GM12878 (cell line): ENCODE results near the gene USP34. TPM values are rescaled to one million over a fixed set of nuclear protein-coding genes. Genes with fewer than 3 reads are reported as not detected.

Source experiments
- ATAC-seq: fragments of 200-7000 bp; cut with Tn5 transposase; 3 replicates; pipeline ENCODE4 v1.9.1; 2020; ENCODE audit warnings: mild to moderate bottlenecking, moderate library complexity
- BruUV-seq: library from RNA; stranded (reverse); fragments of 400-500 nt; replicated peaks from 2 replicates; lab custom pipeline; 2021; lab: Mats Ljungman, UMichigan
- CTCF ChIA-PET: fragments of 300-600 bp; sonication (Branson Sonifier 250); formaldehyde crosslinking; extraction: SDS; loops from one replicate; lab custom pipeline; 2021; ENCODE audit warnings: inconsistent platforms; lab: Yijun Ruan, JAX
- POLR2A ChIA-PET: fragments of 350-600 bp; formaldehyde crosslinking; extraction: SDS; loops from one replicate; lab custom pipeline; 2021; ENCODE audit warnings: inconsistent platforms; lab: Charles Lee
- RAD21 ChIA-PET: fragments of 300-600 bp; sonication (Branson Sonifier 250); formaldehyde crosslinking; loops from one replicate; lab custom pipeline; 2023; ENCODE audit warnings: antibody characterized with exemption; ENCODE audit not compliant: unreplicated experiment; lab: Charles Lee
- SMC1A ChIA-PET: fragments of 300-600 bp; sonication (Branson Sonifier 250); formaldehyde crosslinking; loops from one replicate; lab custom pipeline; 2023; ENCODE audit not compliant: unreplicated experiment, uncharacterized antibody; lab: Charles Lee
- DNase-seq: peaks from one replicate; pipeline ENCODE4 v3.0.0-alpha.2; 2011; ENCODE audit warnings: low read depth, low spot score
- FAIRE-seq: peaks from 3 replicates; lab custom pipeline; 2011; peaks lifted over from hg19 to GRCh38; lab: Jason Lieb, UNC
- H2AFZ ChIP-seq: 2 replicates; pipeline ENCODE4 v1.6.0; 2011; ENCODE audit warnings: low read depth, low read length, control low read depth; ENCODE audit not compliant: control insufficient read depth
- H3K27ac ChIP-seq: 2 replicates; pipeline ENCODE4 v1.5.1; 2011; ENCODE audit warnings: control low read depth; ENCODE audit not compliant: control insufficient read depth, insufficient read depth
- H3K27me3 ChIP-seq, 2 experiments: replicated peaks in 1 of 2; 2 replicates each; pipeline versions ENCODE4 v1.6.0 to v1.6.1; 2011; ENCODE audit warnings: low read length in 1 of 2; ENCODE audit not compliant: control insufficient read depth in 2 of 2, insufficient read depth in 2 of 2
- H3K36me3 ChIP-seq, 2 experiments: 2 replicates each; pipeline ENCODE4 v1.5.1; 2011; ENCODE audit warnings: low read length in 1 of 2; ENCODE audit not compliant: control insufficient read depth in 2 of 2, insufficient read depth in 2 of 2
- H3K4me1 ChIP-seq: 2 replicates; pipeline ENCODE4 v1.6.1; 2011; ENCODE audit warnings: mild to moderate bottlenecking, low read length, moderate library complexity, mixed read lengths; ENCODE audit not compliant: control insufficient read depth, insufficient read depth
- H3K4me2 ChIP-seq: 2 replicates; pipeline ENCODE4 v1.6.0; 2011; ENCODE audit warnings: control low read depth; ENCODE audit not compliant: control insufficient read depth, insufficient read depth
- H3K4me3 ChIP-seq: fragments of 200-600 bp; sonication (generic); 2 replicates; pipeline ENCODE4 v1.5.1; 2016
- H3K79me2 ChIP-seq: 2 replicates; pipeline ENCODE4 v1.6.0; 2011; ENCODE audit warnings: low read length; ENCODE audit not compliant: control insufficient read depth, insufficient read depth
- H3K9ac ChIP-seq: 2 replicates; pipeline ENCODE4 v1.8.0; 2011; ENCODE audit warnings: low read length, control low read depth, mixed read lengths; ENCODE audit not compliant: control insufficient read depth, insufficient read depth
- H3K9me3 ChIP-seq: replicated peaks from 3 replicates; pipeline ENCODE4 v1.5.1; 2011; ENCODE audit warnings: mild to moderate bottlenecking, low read length; ENCODE audit not compliant: control insufficient read depth, insufficient read depth
- H4K20me1 ChIP-seq: 2 replicates; pipeline ENCODE4 v1.6.0; 2011; ENCODE audit not compliant: control insufficient read depth, insufficient read depth
- BCL11A ChIP-seq: IDR thresholded peaks from 2 replicates; pipeline ENCODE4 v1.6.1; 2011; ENCODE audit warnings: low read depth, low read length
- CREM ChIP-seq: IDR thresholded peaks from 2 replicates; pipeline ENCODE4 v1.6.1; 2014; ENCODE audit warnings: antibody characterized with exemption, low read depth
- RUNX3 ChIP-seq: IDR thresholded peaks from 2 replicates; pipeline ENCODE4 v1.6.1; 2012; ENCODE audit warnings: low read length, inconsistent platforms
- SKIL ChIP-seq: fragments of 450-650 bp; IDR thresholded peaks from 2 replicates; pipeline ENCODE4 v1.6.1; 2017; ENCODE audit warnings: mild to moderate bottlenecking, low read depth, inconsistent platforms; ENCODE audit not compliant: poor library complexity, severe bottlenecking
- TCF12 ChIP-seq: IDR thresholded peaks from 2 replicates; pipeline ENCODE4 v1.6.1; 2011; ENCODE audit warnings: low read depth, mild to moderate bottlenecking, low read length
- WGBS: methylation state at CpG from one replicate; pipeline ENCODE4 v1.1.6; 2016; ENCODE audit warnings: low lambda C conversion rate; ENCODE audit not compliant: insufficient replicate concordance, insufficient coverage; ENCODE audit errors: missing lambda C conversion rate; 5-methylcytosine and 5-hydroxymethylcytosine counted together
- in situ Hi-C: fragments of 300-500 bp; cut with MboI; formaldehyde crosslinking; loops from 9 replicates; pipeline ENCODE4 v1.14.3; 2018; ENCODE audit warnings: mixed read lengths
- intact Hi-C: fragments of 100-400 bp; cut with micrococcal nuclease; formaldehyde crosslinking; loops from one replicate; pipeline ENCODE4 v1.14.2; 2022; ENCODE audit not compliant: unreplicated experiment
- polyA plus RNA-seq, 11 experiments: library from polyadenylated mRNA; depleted of rRNA in 4 of 11; unstranded in 6 of 11; stranded (reverse) in 5 of 11; fragments of >200 nt; fragmentation: Nextera tagmentation in 4 of 11; fragmentation: Illumina TruSeq in 1 of 11; extraction: Ambion mirVana in 4 of 11; extraction: Trizol in 1 of 11; gene quantifications; 1 replicate in 1 of 11; 2 replicates in 10 of 11; pipeline versions ENCODE4 v1.2.1 to v1.2.3, GENCODE V29; 2011 to 2016; ENCODE audit warnings: inconsistent platforms in 2 of 11, missing spikeins in 2 of 11, low read depth in 1 of 11
- total RNA-seq, 4 experiments: library from RNA; depleted of rRNA in 3 of 4; stranded (reverse); fragments of >200 nt in 3 of 4; fragmentation: Illumina TruSeq in 1 of 4; extraction: Trizol in 1 of 4; gene quantifications; 2 replicates each; pipeline versions ENCODE4 v1.2.1 to v1.2.3, GENCODE V29; 2013 to 2021
- TF ChIP-seq, protein P1 (sequence below): fragments of 450-650 bp; IDR thresholded peaks from 2 replicates; pipeline ENCODE4 v1.6.1; 2017; ENCODE audit warnings: mild to moderate bottlenecking
- TF ChIP-seq, protein P2 (sequence below): fragments of 450-650 bp; IDR thresholded peaks from 2 replicates; pipeline ENCODE4 v1.6.1; 2017; ENCODE audit warnings: mild to moderate bottlenecking, moderate library complexity

USP34 gene
- total and polyA plus RNA-seq, 10 of the 15 experiments (the other 5 are each of a cell fraction or from before 2014, with no cell fraction given), result 26.2 to 106 (median 62.1) TPM

GRCh38 chr2:61452392-61452791, 18.5 kb downstream of the USP34 start:
- Histone ChIP-seq H2AFZ (no peak overlapping the region), H3K79me2 (peaks cover 85% of the 10 kb centered on the region), H3K4me3 (no peak overlapping the region)
- DNase-seq, result no peak
- FAIRE-seq, result no peak
- CTCF ChIA-PET, result no interaction called here
- POLR2A ChIA-PET, result interaction anchor here (0.6 kb wide), 2 partner anchors 257 to 1208 kb away, joined by 3 read pairs; no protein-coding TSS in a partner anchor
- WGBS, result 90% methylated on average over 7 of the region's 8 CpGs
- TF ChIP-seq BCL11A (no peak), CREM (no peak), RUNX3 (no peak)
- TF ChIP-seq, protein P1, sequence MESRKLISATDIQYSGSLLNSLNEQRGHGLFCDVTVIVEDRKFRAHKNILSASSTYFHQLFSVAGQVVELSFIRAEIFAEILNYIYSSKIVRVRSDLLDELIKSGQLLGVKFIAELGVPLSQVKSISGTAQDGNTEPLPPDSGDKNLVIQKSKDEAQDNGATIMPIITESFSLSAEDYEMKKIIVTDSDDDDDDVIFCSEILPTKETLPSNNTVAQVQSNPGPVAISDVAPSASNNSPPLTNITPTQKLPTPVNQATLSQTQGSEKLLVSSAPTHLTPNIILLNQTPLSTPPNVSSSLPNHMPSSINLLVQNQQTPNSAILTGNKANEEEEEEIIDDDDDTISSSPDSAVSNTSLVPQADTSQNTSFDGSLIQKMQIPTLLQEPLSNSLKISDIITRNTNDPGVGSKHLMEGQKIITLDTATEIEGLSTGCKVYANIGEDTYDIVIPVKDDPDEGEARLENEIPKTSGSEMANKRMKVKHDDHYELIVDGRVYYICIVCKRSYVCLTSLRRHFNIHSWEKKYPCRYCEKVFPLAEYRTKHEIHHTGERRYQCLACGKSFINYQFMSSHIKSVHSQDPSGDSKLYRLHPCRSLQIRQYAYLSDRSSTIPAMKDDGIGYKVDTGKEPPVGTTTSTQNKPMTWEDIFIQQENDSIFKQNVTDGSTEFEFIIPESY, result peak; percentile 26; the same call in 1 of the 2 replicates
- TF ChIP-seq, all 136 proteins: peak for 1
- peaks cover 2% of the 10 kb centered on the region; the same call in 1 of the 3 replicates for H3K9me3 ChIP-seq
- H4K20me1 ChIP-seq, result no peaks in the 10 kb centered on the region
- intact Hi-C loops (no loop called here), in situ Hi-C loops (no loop called here)
- no peak for ATAC-seq
- no peak overlapping the region for H3K4me2 ChIP-seq
- no peaks in the 10 kb centered on the region; a peak in 1 of 4 replicates for H3K36me3 ChIP-seq
- no peak overlapping the region for H3K9ac ChIP-seq
- H3K27me3 ChIP-seq, result no peaks in the 10 kb centered on the region
- H3K27ac ChIP-seq, result no peak overlapping the region
- RAD21 ChIA-PET, result no interaction called here
- no TSS peak for BruUV-seq
- H3K4me1 ChIP-seq, result peaks cover under 1% of the 10 kb centered on the region
- SMC1A ChIA-PET, result interaction anchor here (0.6 to 5.6 kb wide), 3 partner anchors 13 to 55 kb away, joined by 3 to 26 read pairs (median 3); no protein-coding TSS in a partner anchor

DNA sequence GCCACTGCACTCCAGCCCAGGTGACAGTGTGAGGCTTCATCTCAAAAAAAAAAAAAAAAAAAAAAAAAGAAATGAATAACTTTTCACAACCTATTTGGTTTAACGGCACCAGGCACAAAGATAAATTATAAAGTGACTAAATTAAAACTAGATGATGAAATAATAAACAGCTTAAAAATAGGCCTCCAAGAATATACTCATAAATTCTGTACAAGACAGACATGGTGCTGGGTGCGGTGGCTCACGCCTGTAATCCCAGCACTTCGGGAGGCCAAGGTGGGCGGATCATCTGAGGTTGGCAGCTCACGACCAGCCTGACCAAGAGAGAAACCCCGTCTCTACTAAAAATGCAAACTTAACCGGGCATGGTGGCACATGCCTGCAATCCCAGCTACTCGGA, 19.7 kb downstream of the USP34 start:
- 93% methylated on average over 9 of the region's 9 CpGs for WGBS
- H3K4me2 ChIP-seq, result no peak overlapping the region
- peaks cover 2% of the 10 kb centered on the region; the same call in 2 of the 3 replicates for H3K9me3 ChIP-seq
- ChIA-PET RAD21 (interaction anchor here (0.6 to 0.9 kb wide), 3 partner anchors 11 to 230 kb away, joined by 3 to 4 read pairs (median 3); no protein-coding TSS in a partner anchor), SMC1A (interaction anchor here (0.5 to 1.8 kb wide), 5 partner anchors 14 to 66 kb away, joined by 3 to 7 read pairs (median 4); no protein-coding TSS in a partner anchor), CTCF (interaction anchor here (0.8 to 1.1 kb wide), 2 partner anchors 11 to 25 kb away, joined by 3 read pairs; no protein-coding TSS in a partner anchor), POLR2A (interaction anchor here (0.9 to 1.2 kb wide), 2 partner anchors 17 to 79 kb away, joined by 3 to 6 read pairs; no protein-coding TSS in a partner anchor)
- BruUV-seq, result no TSS peak
- H3K9ac ChIP-seq, result no peak overlapping the region
- H3K79me2 ChIP-seq, result peaks cover 85% of the 10 kb centered on the region
- H3K27me3 ChIP-seq, result no peaks in the 10 kb centered on the region
- no peak for DNase-seq
- H3K27ac ChIP-seq, result no peak overlapping the region
- no peaks in the 10 kb centered on the region for H4K20me1 ChIP-seq
- no peak overlapping the region for H2AFZ ChIP-seq
- FAIRE-seq, result no peak
- intact Hi-C loops, result no loop called here
- no peak overlapping the region for H3K4me3 ChIP-seq
- no peaks in the 10 kb centered on the region; a peak in 1 of 4 replicates for H3K36me3 ChIP-seq
- ATAC-seq, result no peak
- peaks cover 7% of the 10 kb centered on the region for H3K4me1 ChIP-seq
- in situ Hi-C loops, result no loop called here
- TF ChIP-seq, protein P2, sequence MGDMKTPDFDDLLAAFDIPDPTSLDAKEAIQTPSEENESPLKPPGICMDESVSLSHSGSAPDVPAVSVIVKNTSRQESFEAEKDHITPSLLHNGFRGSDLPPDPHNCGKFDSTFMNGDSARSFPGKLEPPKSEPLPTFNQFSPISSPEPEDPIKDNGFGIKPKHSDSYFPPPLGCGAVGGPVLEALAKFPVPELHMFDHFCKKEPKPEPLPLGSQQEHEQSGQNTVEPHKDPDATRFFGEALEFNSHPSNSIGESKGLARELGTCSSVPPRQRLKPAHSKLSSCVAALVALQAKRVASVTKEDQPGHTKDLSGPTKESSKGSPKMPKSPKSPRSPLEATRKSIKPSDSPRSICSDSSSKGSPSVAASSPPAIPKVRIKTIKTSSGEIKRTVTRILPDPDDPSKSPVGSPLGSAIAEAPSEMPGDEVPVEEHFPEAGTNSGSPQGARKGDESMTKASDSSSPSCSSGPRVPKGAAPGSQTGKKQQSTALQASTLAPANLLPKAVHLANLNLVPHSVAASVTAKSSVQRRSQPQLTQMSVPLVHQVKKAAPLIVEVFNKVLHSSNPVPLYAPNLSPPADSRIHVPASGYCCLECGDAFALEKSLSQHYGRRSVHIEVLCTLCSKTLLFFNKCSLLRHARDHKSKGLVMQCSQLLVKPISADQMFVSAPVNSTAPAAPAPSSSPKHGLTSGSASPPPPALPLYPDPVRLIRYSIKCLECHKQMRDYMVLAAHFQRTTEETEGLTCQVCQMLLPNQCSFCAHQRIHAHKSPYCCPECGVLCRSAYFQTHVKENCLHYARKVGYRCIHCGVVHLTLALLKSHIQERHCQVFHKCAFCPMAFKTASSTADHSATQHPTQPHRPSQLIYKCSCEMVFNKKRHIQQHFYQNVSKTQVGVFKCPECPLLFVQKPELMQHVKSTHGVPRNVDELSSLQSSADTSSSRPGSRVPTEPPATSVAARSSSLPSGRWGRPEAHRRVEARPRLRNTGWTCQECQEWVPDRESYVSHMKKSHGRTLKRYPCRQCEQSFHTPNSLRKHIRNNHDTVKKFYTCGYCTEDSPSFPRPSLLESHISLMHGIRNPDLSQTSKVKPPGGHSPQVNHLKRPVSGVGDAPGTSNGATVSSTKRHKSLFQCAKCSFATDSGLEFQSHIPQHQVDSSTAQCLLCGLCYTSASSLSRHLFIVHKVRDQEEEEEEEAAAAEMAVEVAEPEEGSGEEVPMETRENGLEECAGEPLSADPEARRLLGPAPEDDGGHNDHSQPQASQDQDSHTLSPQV, result no peak
- TF ChIP-seq TCF12, result no peak
- no peak for TF ChIP-seq SKIL
